Coronary artery (tissue), 2 donors: Measurements from ENCODE around the gene MIA2.
"Not testable (repeated sequence)": the region's sequence is repeated elsewhere in the genome, so short reads cannot be mapped to it uniquely, and the experiment has no call there.

ENCODE experiments used
- DNase-seq: peaks from one replicate; pipeline ENCODE4 v3.0.0-alpha.2; 2017; ENCODE audit warnings: low spot score
- H3K27ac ChIP-seq, 2 donors: fragments of 200-600 bp; sonication (generic); one replicate each; pipeline ENCODE4 v1.5.1; 2016 to 2019
- H3K4me3 ChIP-seq: fragments of 200-600 bp; sonication (generic); 2 replicates; pipeline ENCODE4 v1.5.1; 2016; ENCODE audit warnings: mild to moderate bottlenecking, moderate library complexity
- CTCF ChIP-seq: fragments of 200-600 bp; sonication (generic); IDR thresholded peaks from one replicate; pipeline ENCODE4 v1.5.1; 2019; ENCODE audit warnings: antibody characterized with exemption

Gene MIA2

GRCh38 chr14:39233680-39234326 lies at the start of gene MIA2:
MIA2 (plus strand) TSS chr14:39233915; CDS start chr14:39234115, 200 bp downstream.
- DNase-seq, result no peak
- no peak for TF ChIP-seq CTCF
- Histone ChIP-seq H3K27ac (no peak within 1 kb of the TSS), H3K4me3 (no peak within 1 kb of the TSS)

- no peak for DNase-seq
- H3K27ac ChIP-seq, result no peak overlapping the region
- TF ChIP-seq CTCF, result no peak
- H3K4me3 ChIP-seq, result no peak overlapping the region
Observed at GRCh38 chr14:39184628-39185255, 49.0 kb upstream of the MIA2 start.

GRCh38 chr14:39185256-39186049 lies 48.3 kb upstream of the MIA2 start:
- no peak for TF ChIP-seq CTCF

GRCh38 chr14:39186941-39187525 lies 46.7 kb upstream of the MIA2 start:
- no peak for DNase-seq
- Histone ChIP-seq H3K4me3 (no peak overlapping the region), H3K27ac (no peak overlapping the region)
- TF ChIP-seq CTCF, result no peak

More at GRCh38 chr14:39185256-39186049, 48.3 kb upstream of the MIA2 start:
- DNase-seq, result no peak
- Histone ChIP-seq H3K4me3 (no peak overlapping the region), H3K27ac (no peak overlapping the region)

GRCh38 chr14:39203659-39204606 lies 29.8 kb upstream of the MIA2 start:
- no peak for TF ChIP-seq CTCF
- Histone ChIP-seq H3K4me3 (no peak overlapping the region), H3K27ac (no peak overlapping the region)
- no peak for DNase-seq

- H3K27ac ChIP-seq, H3K4me3 ChIP-seq, DNase-seq: not testable (repeated sequence)
Observed at GRCh38 chr14:39207430-39207829, 26.3 kb upstream of the MIA2 start.
